GM12878 (cell line): Measurements from ENCODE around the gene PLS1. TPM values are rescaled to one million over a fixed set of nuclear protein-coding genes. Genes with fewer than 3 reads are reported as not detected.
"Not testable (repeated sequence)": the region's sequence is repeated elsewhere in the genome, so short reads cannot be mapped to it uniquely, and the experiment has no call there.

Experiments
- ATAC-seq: fragments of 200-7000 bp; cut with Tn5 transposase; 3 replicates; pipeline ENCODE4 v1.9.1; 2020; ENCODE audit warnings: mild to moderate bottlenecking, moderate library complexity
- BruUV-seq: library from RNA; stranded (reverse); fragments of 400-500 nt; replicated peaks from 2 replicates; lab custom pipeline; 2021; lab: Mats Ljungman, UMichigan
- CTCF ChIA-PET: fragments of 300-600 bp; sonication (Branson Sonifier 250); formaldehyde crosslinking; extraction: SDS; loops from one replicate; lab custom pipeline; 2021; ENCODE audit warnings: inconsistent platforms; lab: Yijun Ruan, JAX
- POLR2A ChIA-PET: fragments of 350-600 bp; formaldehyde crosslinking; extraction: SDS; loops from one replicate; lab custom pipeline; 2021; ENCODE audit warnings: inconsistent platforms; lab: Charles Lee
- RAD21 ChIA-PET: fragments of 300-600 bp; sonication (Branson Sonifier 250); formaldehyde crosslinking; loops from one replicate; lab custom pipeline; 2023; ENCODE audit warnings: antibody characterized with exemption; ENCODE audit not compliant: unreplicated experiment; lab: Charles Lee
- SMC1A ChIA-PET: fragments of 300-600 bp; sonication (Branson Sonifier 250); formaldehyde crosslinking; loops from one replicate; lab custom pipeline; 2023; ENCODE audit not compliant: unreplicated experiment, uncharacterized antibody; lab: Charles Lee
- DNase-seq: peaks from one replicate; pipeline ENCODE4 v3.0.0-alpha.2; 2011; ENCODE audit warnings: low read depth, low spot score
- FAIRE-seq: peaks from 3 replicates; lab custom pipeline; 2011; peaks lifted over from hg19 to GRCh38; lab: Jason Lieb, UNC
- H2AFZ ChIP-seq: 2 replicates; pipeline ENCODE4 v1.6.0; 2011; ENCODE audit warnings: low read depth, low read length, control low read depth; ENCODE audit not compliant: control insufficient read depth
- H3K27ac ChIP-seq: 2 replicates; pipeline ENCODE4 v1.5.1; 2011; ENCODE audit warnings: control low read depth; ENCODE audit not compliant: control insufficient read depth, insufficient read depth
- H3K27me3 ChIP-seq, 2 experiments: replicated peaks in 1 of 2; 2 replicates each; pipeline versions ENCODE4 v1.6.0 to v1.6.1; 2011; ENCODE audit warnings: low read length in 1 of 2; ENCODE audit not compliant: control insufficient read depth in 2 of 2, insufficient read depth in 2 of 2
- H3K36me3 ChIP-seq, 2 experiments: 2 replicates each; pipeline ENCODE4 v1.5.1; 2011; ENCODE audit warnings: low read length in 1 of 2; ENCODE audit not compliant: control insufficient read depth in 2 of 2, insufficient read depth in 2 of 2
- H3K4me1 ChIP-seq: 2 replicates; pipeline ENCODE4 v1.6.1; 2011; ENCODE audit warnings: mild to moderate bottlenecking, low read length, moderate library complexity, mixed read lengths; ENCODE audit not compliant: control insufficient read depth, insufficient read depth
- H3K4me2 ChIP-seq: 2 replicates; pipeline ENCODE4 v1.6.0; 2011; ENCODE audit warnings: control low read depth; ENCODE audit not compliant: control insufficient read depth, insufficient read depth
- H3K4me3 ChIP-seq: fragments of 200-600 bp; sonication (generic); 2 replicates; pipeline ENCODE4 v1.5.1; 2016
- H3K79me2 ChIP-seq: 2 replicates; pipeline ENCODE4 v1.6.0; 2011; ENCODE audit warnings: low read length; ENCODE audit not compliant: control insufficient read depth, insufficient read depth
- H3K9ac ChIP-seq: 2 replicates; pipeline ENCODE4 v1.8.0; 2011; ENCODE audit warnings: low read length, control low read depth, mixed read lengths; ENCODE audit not compliant: control insufficient read depth, insufficient read depth
- H3K9me3 ChIP-seq: replicated peaks from 3 replicates; pipeline ENCODE4 v1.5.1; 2011; ENCODE audit warnings: mild to moderate bottlenecking, low read length; ENCODE audit not compliant: control insufficient read depth, insufficient read depth
- H4K20me1 ChIP-seq: 2 replicates; pipeline ENCODE4 v1.6.0; 2011; ENCODE audit not compliant: control insufficient read depth, insufficient read depth
- ASH2L ChIP-seq: fragments of 300-600, 200-600 bp; sonication (generic); IDR thresholded peaks from 2 replicates; pipeline ENCODE4 v1.6.1; 2017; ENCODE audit warnings: low read depth, mild to moderate bottlenecking, borderline replicate concordance
- CREM ChIP-seq: IDR thresholded peaks from 2 replicates; pipeline ENCODE4 v1.6.1; 2014; ENCODE audit warnings: antibody characterized with exemption, low read depth
- EED ChIP-seq: sonication (generic); IDR thresholded peaks from 2 replicates; pipeline ENCODE4 v1.6.1; 2016; ENCODE audit warnings: antibody characterized with exemption, low read depth
- FOS ChIP-seq: IDR thresholded peaks from 3 replicates; pipeline ENCODE4 v1.6.1; 2011; ENCODE audit warnings: borderline replicate concordance; ENCODE audit not compliant: insufficient read length; ENCODE audit errors: extremely low read depth
- GABPA ChIP-seq: IDR thresholded peaks from 2 replicates; pipeline ENCODE4 v1.6.1; 2014; ENCODE audit warnings: antibody characterized with exemption, low read depth, mild to moderate bottlenecking, inconsistent platforms
- HDAC6 ChIP-seq: fragments of 200-600 bp; sonication (generic); IDR thresholded peaks from one replicate; pipeline ENCODE4 v1.8.0; 2017; ENCODE audit warnings: antibody characterized with exemption; ENCODE audit not compliant: unreplicated experiment
- JUND ChIP-seq: IDR thresholded peaks from 2 replicates; pipeline ENCODE4 v1.6.1; 2012; ENCODE audit warnings: low read depth, mild to moderate bottlenecking, low read length, improper control_type of control experiment, moderate library complexity
- KDM1A ChIP-seq: fragments of 200-600 bp; sonication (generic); IDR thresholded peaks from 2 replicates; pipeline ENCODE4 v1.6.1; 2016; ENCODE audit warnings: borderline replicate concordance
- NR2F1 ChIP-seq: fragments of 450-650 bp; conservative IDR thresholded peaks from 2 replicates; pipeline ENCODE4 v1.6.1; 2017; ENCODE audit warnings: mild to moderate bottlenecking
- SKIL ChIP-seq: fragments of 450-650 bp; IDR thresholded peaks from 2 replicates; pipeline ENCODE4 v1.6.1; 2017; ENCODE audit warnings: mild to moderate bottlenecking, low read depth, inconsistent platforms; ENCODE audit not compliant: poor library complexity, severe bottlenecking
- SP1 ChIP-seq: IDR thresholded peaks from one replicate; pipeline ENCODE4 v1.6.1; 2011; ENCODE audit warnings: low read depth, low read length
- STAT1 ChIP-seq: fragments of 450-650 bp; conservative IDR thresholded peaks from 2 replicates; pipeline ENCODE4 v1.6.1; 2014; ENCODE audit warnings: antibody characterized with exemption, mild to moderate bottlenecking
- TCF12 ChIP-seq: IDR thresholded peaks from 2 replicates; pipeline ENCODE4 v1.6.1; 2011; ENCODE audit warnings: low read depth, mild to moderate bottlenecking, low read length
- WGBS: methylation state at CpG from one replicate; pipeline ENCODE4 v1.1.6; 2016; ENCODE audit warnings: low lambda C conversion rate; ENCODE audit not compliant: insufficient replicate concordance, insufficient coverage; ENCODE audit errors: missing lambda C conversion rate; 5-methylcytosine and 5-hydroxymethylcytosine counted together
- in situ Hi-C: fragments of 300-500 bp; cut with MboI; formaldehyde crosslinking; loops from 9 replicates; pipeline ENCODE4 v1.14.3; 2018; ENCODE audit warnings: mixed read lengths
- intact Hi-C: fragments of 100-400 bp; cut with micrococcal nuclease; formaldehyde crosslinking; loops from one replicate; pipeline ENCODE4 v1.14.2; 2022; ENCODE audit not compliant: unreplicated experiment
- polyA plus RNA-seq, 11 experiments: library from polyadenylated mRNA; depleted of rRNA in 4 of 11; unstranded in 6 of 11; stranded (reverse) in 5 of 11; fragments of >200 nt; fragmentation: Nextera tagmentation in 4 of 11; fragmentation: Illumina TruSeq in 1 of 11; extraction: Ambion mirVana in 4 of 11; extraction: Trizol in 1 of 11; gene quantifications; 1 replicate in 1 of 11; 2 replicates in 10 of 11; pipeline versions ENCODE4 v1.2.1 to v1.2.3, GENCODE V29; 2011 to 2016; ENCODE audit warnings: inconsistent platforms in 2 of 11, missing spikeins in 2 of 11, low read depth in 1 of 11
- total RNA-seq, 4 experiments: library from RNA; depleted of rRNA in 3 of 4; stranded (reverse); fragments of >200 nt in 3 of 4; fragmentation: Illumina TruSeq in 1 of 4; extraction: Trizol in 1 of 4; gene quantifications; 2 replicates each; pipeline versions ENCODE4 v1.2.1 to v1.2.3, GENCODE V29; 2013 to 2021

Gene PLS1
- total and polyA plus RNA-seq, 10 of the 15 experiments (the other 5 are each of a cell fraction or from before 2014, with no cell fraction given), result 0.59 to 11.7 (median 1.7) TPM

- H3K36me3 ChIP-seq, H3K27ac ChIP-seq, H3K27me3 ChIP-seq, H3K9ac ChIP-seq, POLR2A ChIA-PET, FAIRE-seq, DNase-seq, intact Hi-C loops, H3K4me2 ChIP-seq, CTCF ChIA-PET, H3K4me1 ChIP-seq, BruUV-seq, H3K9me3 ChIP-seq, SMC1A ChIA-PET, H2AFZ ChIP-seq, RAD21 ChIA-PET, ATAC-seq, H3K79me2 ChIP-seq, in situ Hi-C loops, H3K4me3 ChIP-seq, H4K20me1 ChIP-seq: not testable (repeated sequence)
- 29% methylated on average over 4 of the region's 4 CpGs for WGBS
Measured at GRCh38 chr3:142752605-142753004, 156.4 kb downstream of the PLS1 start.

GRCh38 chr3:142754494-142754893 lies 158.3 kb downstream of the PLS1 start:
- WGBS, result 42% methylated on average over 1 of the region's 1 CpG
- no peaks in the 10 kb centered on the region for H3K4me1 ChIP-seq
- no peaks in the 10 kb centered on the region for H3K9me3 ChIP-seq
- H3K4me2 ChIP-seq, result no peak overlapping the region
- BruUV-seq, result no TSS peak
- no peaks in the 10 kb centered on the region for H3K27me3 ChIP-seq
- in situ Hi-C loops, result no loop called here
- POLR2A ChIA-PET, result no interaction called here
- no peak for ATAC-seq
- intact Hi-C loops, result no loop called here
- RAD21 ChIA-PET, result interaction anchor here (1.0 kb wide), 1 partner anchor 143 kb away, joined by 5 read pairs; no protein-coding TSS in a partner anchor
- no peak overlapping the region for H3K27ac ChIP-seq
- TF ChIP-seq TCF12 (no peak), KDM1A (no peak), GABPA (no peak), CREM (no peak), ASH2L (no peak), NR2F1 (no peak), JUND (no peak), SP1 (no peak), FOS (no peak), STAT1 (no peak), SKIL (no peak), HDAC6 (no peak), EED (no peak)
- CTCF ChIA-PET, result no interaction called here
- H3K36me3 ChIP-seq, result no peaks in the 10 kb centered on the region
- H3K4me3 ChIP-seq, result no peak overlapping the region
- SMC1A ChIA-PET, result interaction anchor here (0.6 kb wide), 1 partner anchor 46 kb away, joined by 3 read pairs; no protein-coding TSS in a partner anchor
- no peak for DNase-seq
- FAIRE-seq, result no peak
- H2AFZ ChIP-seq, result no peak overlapping the region
- H3K9ac ChIP-seq, result no peak overlapping the region
- H4K20me1 ChIP-seq, result no peaks in the 10 kb centered on the region
- no peaks in the 10 kb centered on the region for H3K79me2 ChIP-seq
